ENCODE measurements around the gene ANK2. TPM values are rescaled to one million over a fixed set of nuclear protein-coding genes. Genes with fewer than 3 reads are reported as not detected.

The ANK2 gene
- total RNA-seq, 1 experiment from 2014 or later, result 5.6 TPM

DNA sequence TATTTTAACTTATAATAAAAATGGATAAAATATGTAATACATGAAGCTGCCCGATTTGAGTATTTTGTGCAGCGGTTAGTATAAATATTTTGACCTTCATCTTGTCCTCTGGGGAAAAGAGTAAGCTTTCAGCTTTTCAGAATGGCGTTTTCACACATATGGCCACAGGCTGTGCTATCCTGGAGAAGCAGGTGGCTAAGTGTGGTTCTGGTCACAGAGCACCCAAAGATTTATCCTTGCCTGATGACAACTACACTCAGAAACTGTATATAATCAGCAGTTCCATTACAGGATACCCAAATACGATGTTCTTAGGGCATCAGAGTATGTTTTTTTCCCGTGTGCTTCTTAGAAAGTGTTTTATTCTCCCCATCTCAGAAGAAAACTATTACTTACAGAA is 42.3 kb upstream of the ANK2 start (continued):
- no peak for TF ChIP-seq FOSL1 (IDR thresholded peaks at IDR 0.05; ENCODE audit: low read depth)
- TF ChIP-seq, protein P1, sequence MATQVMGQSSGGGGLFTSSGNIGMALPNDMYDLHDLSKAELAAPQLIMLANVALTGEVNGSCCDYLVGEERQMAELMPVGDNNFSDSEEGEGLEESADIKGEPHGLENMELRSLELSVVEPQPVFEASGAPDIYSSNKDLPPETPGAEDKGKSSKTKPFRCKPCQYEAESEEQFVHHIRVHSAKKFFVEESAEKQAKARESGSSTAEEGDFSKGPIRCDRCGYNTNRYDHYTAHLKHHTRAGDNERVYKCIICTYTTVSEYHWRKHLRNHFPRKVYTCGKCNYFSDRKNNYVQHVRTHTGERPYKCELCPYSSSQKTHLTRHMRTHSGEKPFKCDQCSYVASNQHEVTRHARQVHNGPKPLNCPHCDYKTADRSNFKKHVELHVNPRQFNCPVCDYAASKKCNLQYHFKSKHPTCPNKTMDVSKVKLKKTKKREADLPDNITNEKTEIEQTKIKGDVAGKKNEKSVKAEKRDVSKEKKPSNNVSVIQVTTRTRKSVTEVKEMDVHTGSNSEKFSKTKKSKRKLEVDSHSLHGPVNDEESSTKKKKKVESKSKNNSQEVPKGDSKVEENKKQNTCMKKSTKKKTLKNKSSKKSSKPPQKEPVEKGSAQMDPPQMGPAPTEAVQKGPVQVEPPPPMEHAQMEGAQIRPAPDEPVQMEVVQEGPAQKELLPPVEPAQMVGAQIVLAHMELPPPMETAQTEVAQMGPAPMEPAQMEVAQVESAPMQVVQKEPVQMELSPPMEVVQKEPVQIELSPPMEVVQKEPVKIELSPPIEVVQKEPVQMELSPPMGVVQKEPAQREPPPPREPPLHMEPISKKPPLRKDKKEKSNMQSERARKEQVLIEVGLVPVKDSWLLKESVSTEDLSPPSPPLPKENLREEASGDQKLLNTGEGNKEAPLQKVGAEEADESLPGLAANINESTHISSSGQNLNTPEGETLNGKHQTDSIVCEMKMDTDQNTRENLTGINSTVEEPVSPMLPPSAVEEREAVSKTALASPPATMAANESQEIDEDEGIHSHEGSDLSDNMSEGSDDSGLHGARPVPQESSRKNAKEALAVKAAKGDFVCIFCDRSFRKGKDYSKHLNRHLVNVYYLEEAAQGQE (IDR thresholded peaks at IDR 0.05; ENCODE audit: low read depth), result no peak
- TF ChIP-seq CBX3 (IDR thresholded peaks at IDR 0.05; ENCODE audit: low read depth), result no peak

DNA sequence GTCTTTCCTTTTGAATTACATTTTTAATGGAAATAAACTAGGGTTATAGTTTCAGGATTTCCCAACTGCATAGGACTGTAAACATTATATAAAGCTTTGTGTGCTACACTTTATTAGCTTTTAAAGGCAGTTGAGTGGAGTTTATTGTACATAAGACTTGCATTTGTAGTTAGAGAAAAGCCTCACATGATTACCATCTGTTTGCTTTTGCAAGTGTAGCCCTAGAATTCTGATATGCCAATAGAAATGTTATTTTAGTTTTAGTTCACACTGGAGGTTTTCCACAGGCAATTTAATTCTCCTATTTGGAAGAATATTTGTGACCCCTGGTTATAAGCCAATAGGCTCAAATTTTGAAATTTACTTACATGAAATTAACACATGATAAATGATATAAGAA is 41.3 kb upstream of the ANK2 start:
- intact Hi-C loops (cut with micrococcal nuclease), result no loop called here
- H3K9ac ChIP-seq (ENCODE audit: low read length), result no peak overlapping the region
- H4K20me1 ChIP-seq (ENCODE audit: insufficient read depth), result no peaks in the 10 kb centered on the region
- DNase-seq (ENCODE audit: low read depth, low spot score), result no peak
- no peaks in the 10 kb centered on the region for H3K79me2 ChIP-seq (ENCODE audit: insufficient read depth, low read length)
- no peak overlapping the region for H3K4me2 ChIP-seq (ENCODE audit: low read length)
- H3K9me3 ChIP-seq (ENCODE audit: control insufficient read depth in 1 of 2, insufficient read depth in 1 of 2, low read depth in 1 of 2, low read length in 2 of 2), result no peaks in the 10 kb centered on the region
- no peaks in the 10 kb centered on the region for H3K9me2 ChIP-seq (ENCODE audit: insufficient read depth)
- no peaks in the 10 kb centered on the region for H3K4me1 ChIP-seq (ENCODE audit: control insufficient read depth in 1 of 2, insufficient read depth in 2 of 2, low read length in 2 of 2)
- BruUV-seq (replicated peaks), result no TSS peak
- H2AFZ ChIP-seq (ENCODE audit: low read depth, low read length, poor library complexity, severe bottlenecking), result no peak overlapping the region
- H3K27ac ChIP-seq (ENCODE audit: low read depth, low read length), result no peak overlapping the region
- ChIA-PET RAD21 (ENCODE audit: low non-redundant PET in 1 of 2, low total read pairs in 2 of 2, uncharacterized antibody in 2 of 2, unreplicated experiment in 2 of 2) (no interaction called here), POLR2A (no interaction called here), CTCF (no interaction called here)
- no peak overlapping the region for H3K4me3 ChIP-seq (replicated peaks in 1 of 2; ENCODE audit: low read depth in 1 of 2, low read length in 2 of 2)
- no peak for ATAC-seq
- TF ChIP-seq ELF1 (IDR thresholded peaks at IDR 0.05; ENCODE audit: borderline replicate concordance, low read depth) (no peak), JUND (IDR thresholded peaks at IDR 0.05) (no peak), FOSL1 (IDR thresholded peaks at IDR 0.05; ENCODE audit: low read depth) (no peak), POLR2A (IDR thresholded peaks at IDR 0.05; ENCODE audit: borderline replicate concordance, extremely low read depth, insufficient read depth, insufficient read length) (no peak), EZH2 (IDR thresholded peaks at IDR 0.05) (no peak)
- no peaks in the 10 kb centered on the region for H3K27me3 ChIP-seq (ENCODE audit: insufficient read depth, low read length)
- H3K36me3 ChIP-seq (ENCODE audit: control insufficient read depth in 1 of 2, insufficient read depth in 2 of 2, low read length in 2 of 2), result no peaks in the 10 kb centered on the region
